Activated naive CD4-positive, alpha-beta T cell treated with anti-CD3 and anti-CD28 coated beads for 36 hours (primary cell): Measurements from ENCODE around the gene MAP4K1. TPM values are rescaled to one million over a fixed set of nuclear protein-coding genes. Genes with fewer than 3 reads are reported as not detected.

Source experiments
- CTCF ChIA-PET: fragments of 350-600 bp; sonication (Branson Sonifier 250); formaldehyde crosslinking; loops from one replicate; lab custom pipeline; 2021; ENCODE audit warnings: antibody characterized with exemption; lab: Charles Lee
- DNase-seq: peaks from one replicate; pipeline ENCODE4 v3.0.0-alpha.2; 2020
- H3K27ac Mint-ChIP-seq: one replicate; pipeline ENCODE4 v1.8.0; 2021; ENCODE audit warnings: mild to moderate bottlenecking, mixed read lengths
- H3K27me3 Mint-ChIP-seq: one replicate; pipeline ENCODE4 v1.8.0; 2021; ENCODE audit warnings: low read depth, mixed read lengths
- H3K36me3 Mint-ChIP-seq: one replicate; pipeline ENCODE4 v1.8.0; 2021; ENCODE audit warnings: low read depth, mixed read lengths
- H3K4me1 Mint-ChIP-seq: one replicate; pipeline ENCODE4 v1.8.0; 2021; ENCODE audit warnings: low read depth, mixed read lengths
- H3K4me3 Mint-ChIP-seq: one replicate; pipeline ENCODE4 v1.8.0; 2021; ENCODE audit warnings: mild to moderate bottlenecking, moderate library complexity, mixed read lengths
- H3K9me3 Mint-ChIP-seq: one replicate; pipeline ENCODE4 v1.8.0; 2021; ENCODE audit warnings: mixed read lengths
- intact Hi-C: fragments of 100-400 bp; cut with micrococcal nuclease; formaldehyde crosslinking; loops from one replicate; pipeline ENCODE4 v1.15.1; 2023
- total RNA-seq, 2 experiments: library from RNA; stranded (reverse); gene quantifications; one replicate each; pipeline ENCODE4 v1.2.3, GENCODE V29; 2021

The MAP4K1 gene
- total RNA-seq, 2 experiments from 2014 or later, result 135 to 148 TPM

GRCh38 chr19:38660724-38661123 is 43.0 kb upstream of the MAP4K1 start:
- Mint-ChIP-seq H3K4me3 (no peak overlapping the region), H3K27ac (no peak overlapping the region)

DNA sequence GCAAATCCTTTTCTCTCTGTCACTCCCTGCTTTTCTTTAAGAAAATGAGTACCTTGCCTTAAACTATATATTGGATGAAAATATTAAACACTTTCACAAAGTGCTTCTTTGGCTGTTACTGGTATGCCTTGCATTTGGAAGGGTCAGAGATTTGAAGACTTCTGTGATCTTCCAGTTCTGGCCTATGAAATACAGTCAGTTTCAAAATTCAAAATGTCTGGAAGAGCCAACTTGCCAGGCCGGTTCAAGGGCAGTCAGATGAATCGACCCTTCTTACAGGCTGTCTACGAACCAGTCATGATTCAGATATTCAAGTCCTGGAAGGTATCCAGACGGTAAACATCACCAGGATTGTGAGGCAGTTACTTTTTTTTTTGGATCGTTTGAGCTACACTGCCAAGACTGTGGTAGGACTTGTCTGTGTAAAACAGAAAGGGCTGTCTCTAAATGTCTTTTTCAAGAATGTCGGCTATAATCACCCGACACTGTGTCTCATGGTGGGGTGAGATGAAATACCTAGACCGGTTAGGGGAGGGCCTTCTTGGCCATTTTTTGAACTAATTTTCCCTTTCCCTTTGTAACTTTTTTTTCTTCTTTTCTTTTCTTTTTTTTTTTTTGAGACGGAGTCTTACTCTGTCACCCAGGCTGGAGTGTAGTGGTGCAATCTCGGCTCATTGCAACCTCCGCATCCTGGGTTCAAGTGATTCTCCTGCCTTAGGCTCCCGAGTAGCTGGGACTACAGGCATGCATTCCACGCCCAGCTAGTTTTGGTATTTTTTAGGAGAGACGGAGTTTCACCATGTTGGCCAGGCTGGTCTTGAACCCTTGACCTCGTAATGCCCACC is 40.9 kb upstream of the MAP4K1 start:
- H3K4me3 Mint-ChIP-seq, result no peak overlapping the region
- H3K27ac Mint-ChIP-seq, result no peak overlapping the region
- peaks cover 13% of the 10 kb centered on the region for H3K27me3 Mint-ChIP-seq
- intact Hi-C loops, result loop anchor here (5.0 kb wide), 1 partner anchor 239 kb away; the partner anchor contains the start of genes NFKBIB and SIRT2
- H3K4me1 Mint-ChIP-seq, result peaks cover 59% of the 10 kb centered on the region
- peaks cover 13% of the 10 kb centered on the region for H3K36me3 Mint-ChIP-seq
- DNase-seq, result no peak
- no peaks in the 10 kb centered on the region for H3K9me3 Mint-ChIP-seq
- CTCF ChIA-PET, result interaction anchor here (0.6 to 1.1 kb wide), 2 partner anchors 24 to 111 kb away, joined by 3 to 4 read pairs; no protein-coding TSS in a partner anchor

More at GRCh38 chr19:38660724-38661123, 43.0 kb upstream of the MAP4K1 start:
- CTCF ChIA-PET, result no interaction called here
- Mint-ChIP-seq H3K9me3 (no peaks in the 10 kb centered on the region), H3K4me1 (peaks cover 45% of the 10 kb centered on the region), H3K36me3 (peaks cover 10% of the 10 kb centered on the region), H3K27me3 (peaks cover 16% of the 10 kb centered on the region)
- DNase-seq, result no peak
- intact Hi-C loops, result no loop called here

GRCh38 chr19:38657633-38658222 is 40.0 kb upstream of the MAP4K1 start:
- peak; percentile 33 for DNase-seq
- peaks cover 58% of the 10 kb centered on the region for H3K4me1 Mint-ChIP-seq
- intact Hi-C loops, result loop anchor here (5.0 kb wide), 1 partner anchor 240 kb away; the partner anchor contains the start of genes NFKBIB and SIRT2
- peaks cover 16% of the 10 kb centered on the region for H3K27me3 Mint-ChIP-seq
- no peaks in the 10 kb centered on the region for H3K9me3 Mint-ChIP-seq
- H3K36me3 Mint-ChIP-seq, result peaks cover 13% of the 10 kb centered on the region
- CTCF ChIA-PET, result interaction anchor here (1.5 kb wide), 1 partner anchor 21 kb away, joined by 3 read pairs; no protein-coding TSS in a partner anchor
- peak overlapping the region; percentile 8 for H3K27ac Mint-ChIP-seq
- H3K4me3 Mint-ChIP-seq, result no peak overlapping the region

DNA sequence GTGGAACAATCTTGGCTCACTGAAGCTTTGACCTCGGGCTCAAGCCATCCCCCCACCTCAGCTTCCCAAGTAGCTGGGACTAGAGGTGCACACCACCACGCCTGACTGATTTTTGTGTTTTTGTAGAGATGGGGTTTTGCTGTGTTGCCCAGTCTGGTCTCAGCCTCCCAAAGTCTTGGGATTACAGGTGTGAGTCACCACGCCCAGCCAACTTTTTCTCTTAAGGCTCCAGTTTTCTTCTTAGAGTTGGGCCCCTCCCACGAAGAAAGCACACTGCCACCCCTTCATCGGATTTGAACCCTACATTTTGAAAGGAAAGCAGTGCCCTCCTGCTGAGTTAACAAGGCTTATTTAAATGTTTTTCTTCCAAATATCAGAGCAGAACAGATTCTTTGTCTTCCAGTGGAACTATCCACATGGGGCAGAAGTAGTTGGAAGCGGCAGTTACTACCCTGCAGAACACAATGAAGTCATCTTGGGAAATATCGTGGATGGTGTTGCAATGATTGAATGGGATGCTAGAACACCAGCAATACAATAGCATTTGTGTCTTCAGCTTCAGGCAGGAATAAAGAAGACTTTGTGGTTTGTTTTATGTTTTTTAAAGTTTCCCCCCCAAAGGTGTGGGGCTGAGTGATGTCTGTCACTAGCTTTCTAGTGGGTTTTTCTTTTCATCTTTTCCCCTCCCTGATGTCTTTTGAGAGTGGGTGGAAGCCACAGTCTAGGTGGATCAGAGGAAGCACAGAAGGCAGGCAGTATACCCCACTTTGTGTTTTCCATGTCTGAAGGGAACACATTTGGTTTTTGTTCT is 38.6 kb upstream of the MAP4K1 start:
- Mint-ChIP-seq H3K27ac (peak overlapping the region; percentile 77), H3K4me1 (peaks cover 57% of the 10 kb centered on the region), H3K27me3 (peaks cover 23% of the 10 kb centered on the region), H3K9me3 (no peaks in the 10 kb centered on the region), H3K4me3 (peak overlapping the region; percentile 23), H3K36me3 (peaks cover 14% of the 10 kb centered on the region)
- intact Hi-C loops, result loop anchor here (5.0 kb wide), 1 partner anchor 241 kb away; the partner anchor contains the start of genes NFKBIB and SIRT2
- peak; percentile 40 for DNase-seq
- CTCF ChIA-PET, result interaction anchor here (0.6 to 1.5 kb wide), 3 partner anchors 19 to 753 kb away, joined by 3 read pairs; no protein-coding TSS in a partner anchor

- CTCF ChIA-PET, result no interaction called here
- Mint-ChIP-seq H3K4me1 (peaks cover 59% of the 10 kb centered on the region), H3K4me3 (no peak overlapping the region), H3K36me3 (peaks cover 9% of the 10 kb centered on the region), H3K27ac (peak overlapping the region; percentile 77), H3K9me3 (no peaks in the 10 kb centered on the region), H3K27me3 (peaks cover 18% of the 10 kb centered on the region)
- intact Hi-C loops, result loop anchor here (1.0 to 5.0 kb wide), 6 partner anchors 8 to 242 kb away; partner anchors contain the start of genes ACTN4, EIF3K, NFKBIB and RASGRP4
- DNase-seq, result peak; percentile 56
Observed at GRCh38 chr19:38655148-38655824, 37.5 kb upstream of the MAP4K1 start.

- peaks cover 9% of the 10 kb centered on the region for H3K36me3 Mint-ChIP-seq
- H3K27me3 Mint-ChIP-seq, result peaks cover 22% of the 10 kb centered on the region
- DNase-seq, result no peak
- intact Hi-C loops, result loop anchor here (1.0 to 5.0 kb wide), 6 partner anchors 7 to 243 kb away; partner anchors contain the start of genes ACTN4, EIF3K, NFKBIB and RASGRP4
- H3K4me3 Mint-ChIP-seq, result no peak overlapping the region
- no peak overlapping the region for H3K27ac Mint-ChIP-seq
- CTCF ChIA-PET, result no interaction called here
- peaks cover 64% of the 10 kb centered on the region for H3K4me1 Mint-ChIP-seq
- no peaks in the 10 kb centered on the region for H3K9me3 Mint-ChIP-seq
Observed at GRCh38 chr19:38654628-38655055, 36.9 kb upstream of the MAP4K1 start.

GRCh38 chr19:38653028-38653571 is 35.3 kb upstream of the MAP4K1 start:
- H3K4me1 Mint-ChIP-seq, result peaks cover 73% of the 10 kb centered on the region
- H3K27ac Mint-ChIP-seq, result no peak overlapping the region
- H3K9me3 Mint-ChIP-seq, result no peaks in the 10 kb centered on the region
- CTCF ChIA-PET, result interaction anchor here (1.1 kb wide), 1 partner anchor 19 kb away, joined by 3 read pairs; no protein-coding TSS in a partner anchor
- peaks cover 35% of the 10 kb centered on the region for H3K27me3 Mint-ChIP-seq
- DNase-seq, result no peak
- intact Hi-C loops, result no loop called here
- peaks cover 12% of the 10 kb centered on the region for H3K36me3 Mint-ChIP-seq
- H3K4me3 Mint-ChIP-seq, result no peak overlapping the region

DNA sequence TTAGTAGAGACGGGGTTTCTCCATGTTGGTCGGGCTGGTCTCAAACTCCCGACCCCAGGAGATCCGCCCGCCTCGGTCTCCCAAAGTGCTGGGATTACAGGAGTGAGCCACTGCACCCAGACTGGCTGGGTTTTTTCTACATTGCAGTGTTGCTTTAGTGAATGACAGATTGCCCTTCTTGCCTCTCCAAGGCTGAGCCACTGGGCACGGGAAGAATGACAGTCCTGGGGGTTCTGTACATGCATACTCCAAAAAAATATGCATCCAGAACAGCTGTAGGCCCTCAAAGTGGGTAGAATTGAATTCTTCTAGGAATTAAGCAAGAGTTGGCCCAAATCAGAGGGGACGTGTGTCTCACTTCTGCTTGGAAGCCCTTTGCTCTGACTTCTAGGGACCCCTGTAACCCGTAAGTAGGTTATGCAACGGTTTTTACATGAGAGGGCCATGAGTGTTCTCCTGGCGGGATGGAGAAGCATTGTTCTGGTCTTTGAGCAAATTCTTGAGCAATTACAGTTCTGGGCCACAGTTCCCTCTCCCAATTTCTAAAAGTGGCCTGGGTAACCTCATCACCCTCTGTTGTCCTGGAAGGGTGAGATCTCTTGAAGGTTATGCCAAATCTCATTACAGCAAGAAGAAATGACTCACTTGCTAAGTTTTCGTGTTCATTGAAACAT is 33.3 kb upstream of the MAP4K1 start:
- intact Hi-C loops, result no loop called here

GRCh38 chr19:38650172-38650775 is 32.5 kb upstream of the MAP4K1 start:
- peaks cover 8% of the 10 kb centered on the region for H3K36me3 Mint-ChIP-seq
- no peaks in the 10 kb centered on the region for H3K9me3 Mint-ChIP-seq
- H3K4me3 Mint-ChIP-seq, result no peak overlapping the region
- H3K27me3 Mint-ChIP-seq, result peaks cover 38% of the 10 kb centered on the region
- no peak for DNase-seq
- intact Hi-C loops, result no loop called here
- H3K4me1 Mint-ChIP-seq, result peaks cover 48% of the 10 kb centered on the region
- CTCF ChIA-PET, result interaction anchor here (0.6 kb wide), 2 partner anchors 14 to 17 kb away, joined by 4 to 5 read pairs; no protein-coding TSS in a partner anchor
- no peak overlapping the region for H3K27ac Mint-ChIP-seq

More for the DNA sequence above, 33.3 kb upstream of the MAP4K1 start:
- Mint-ChIP-seq H3K4me1 (peaks cover 56% of the 10 kb centered on the region), H3K27ac (no peak overlapping the region), H3K27me3 (peaks cover 38% of the 10 kb centered on the region), H3K9me3 (no peaks in the 10 kb centered on the region), H3K36me3 (peaks cover 8% of the 10 kb centered on the region), H3K4me3 (no peak overlapping the region)
- CTCF ChIA-PET, result interaction anchor here (0.6 kb wide), 2 partner anchors 13 to 17 kb away, joined by 4 to 5 read pairs; no protein-coding TSS in a partner anchor
- DNase-seq, result no peak
